ENCODE data around the gene UTY.

The UTY gene

DNA sequence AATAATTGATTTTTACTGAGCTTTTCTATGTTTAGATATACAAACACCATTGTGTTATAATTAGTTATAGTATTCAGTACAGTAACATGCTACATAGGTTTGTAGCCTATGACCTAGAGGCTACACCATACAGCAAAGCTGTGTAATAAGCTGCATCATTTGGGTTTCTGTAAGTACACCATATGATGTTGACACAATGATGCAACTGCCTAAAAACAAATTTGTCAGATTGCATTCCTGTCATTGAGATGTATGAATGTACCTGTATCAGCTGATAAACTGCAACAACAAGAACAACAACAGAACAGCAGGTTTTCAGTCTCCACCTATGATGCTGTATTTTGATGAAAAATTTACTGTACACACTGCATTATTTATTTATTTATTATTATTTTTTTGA, 64.3 kb downstream of the UTY start:
- no peak for DNase-seq (ENCODE audit: low read depth, low spot score)

DNA sequence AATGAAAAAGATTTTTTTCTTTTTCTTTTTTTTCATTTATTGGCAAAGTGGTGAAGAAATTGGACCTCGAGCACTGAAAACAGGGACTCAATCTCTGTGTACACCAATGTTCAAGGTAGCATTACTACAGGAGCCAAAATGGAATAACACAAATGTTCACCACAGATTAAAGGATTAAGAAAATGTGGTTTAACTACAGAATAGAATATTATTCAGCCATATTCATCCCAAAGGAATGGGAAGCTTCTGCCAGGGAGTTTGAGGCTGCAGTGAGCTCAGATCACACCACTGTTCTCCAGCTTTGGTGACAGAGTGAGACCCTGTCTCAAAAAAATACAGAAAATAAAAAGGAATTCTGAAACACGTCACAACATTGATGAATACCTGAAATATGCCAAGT, 81.0 kb downstream of the UTY start:
- no peak for DNase-seq (ENCODE audit: low read depth, low spot score)

DNA sequence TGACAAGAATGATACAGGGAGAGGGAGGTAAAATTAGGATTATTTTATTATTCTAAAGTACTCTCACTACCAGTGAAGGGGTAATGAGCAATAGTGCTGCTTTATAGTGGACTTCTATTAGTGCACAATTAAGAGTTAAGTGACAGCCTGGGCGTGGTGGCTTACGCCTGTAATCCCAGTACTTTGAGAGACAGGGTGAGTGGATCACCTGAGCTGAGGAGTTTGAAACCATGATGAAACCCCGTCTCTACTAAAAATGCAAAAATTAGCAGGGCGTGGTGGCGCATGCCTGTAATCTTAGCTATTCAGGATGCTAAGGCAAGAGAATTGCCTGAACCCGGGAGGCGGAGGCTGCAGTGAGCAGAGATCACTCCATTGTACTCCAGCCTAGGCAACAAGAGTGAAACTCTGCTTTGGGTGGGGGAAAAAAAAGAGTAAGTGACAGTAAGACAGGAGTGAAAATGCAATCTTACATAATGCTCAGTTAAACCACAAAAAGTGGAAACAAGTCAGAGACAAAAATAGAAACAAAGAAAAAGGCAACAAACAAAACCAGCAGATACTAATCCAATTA, 98.6 kb downstream of the UTY start:
- DNase-seq (ENCODE audit: low read depth, low spot score): no peak

DNA sequence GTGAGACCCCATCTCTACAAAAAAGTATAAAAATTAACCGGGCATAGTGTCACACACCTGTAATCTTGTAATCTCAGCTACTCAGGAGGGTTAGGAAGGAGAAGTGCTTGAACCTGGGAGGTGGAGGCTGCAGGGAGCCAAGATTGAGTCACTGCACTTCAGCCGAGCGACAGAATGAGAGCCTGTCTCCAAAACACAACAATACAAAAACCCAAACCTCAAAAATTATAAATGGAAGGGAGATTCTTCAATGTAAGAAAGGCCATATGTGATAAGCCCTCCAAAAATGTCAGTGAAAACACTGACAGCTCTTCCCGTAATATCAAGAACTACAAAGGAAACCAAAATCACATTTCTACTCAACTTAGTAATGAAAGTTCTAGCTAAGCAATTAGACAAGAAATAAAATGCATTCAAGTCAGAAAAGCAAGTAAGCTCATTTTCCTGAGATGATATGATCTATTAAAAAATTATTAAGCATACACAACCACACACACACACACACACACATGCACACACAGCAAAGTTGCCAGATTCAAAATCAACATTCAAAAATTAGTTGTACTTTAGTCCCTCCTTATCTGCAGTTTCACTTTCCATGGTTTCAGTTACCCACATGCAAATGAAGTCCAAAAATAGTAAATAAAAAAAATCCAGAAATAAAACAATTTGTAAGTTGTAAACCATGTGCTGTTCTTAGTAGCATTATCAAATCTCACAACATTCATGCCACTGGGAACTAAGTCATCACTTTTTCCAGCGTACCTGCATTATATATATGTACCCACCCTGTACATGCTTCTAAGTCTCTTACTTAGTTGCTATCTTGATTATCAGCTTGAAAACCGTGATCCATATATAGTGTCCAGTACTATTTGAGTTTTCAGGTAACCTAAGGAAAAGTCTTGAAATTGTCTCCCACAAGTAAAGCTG, 108.7 kb downstream of the UTY start:
- DNase-seq (ENCODE audit: low read depth, low spot score): no peak

DNA sequence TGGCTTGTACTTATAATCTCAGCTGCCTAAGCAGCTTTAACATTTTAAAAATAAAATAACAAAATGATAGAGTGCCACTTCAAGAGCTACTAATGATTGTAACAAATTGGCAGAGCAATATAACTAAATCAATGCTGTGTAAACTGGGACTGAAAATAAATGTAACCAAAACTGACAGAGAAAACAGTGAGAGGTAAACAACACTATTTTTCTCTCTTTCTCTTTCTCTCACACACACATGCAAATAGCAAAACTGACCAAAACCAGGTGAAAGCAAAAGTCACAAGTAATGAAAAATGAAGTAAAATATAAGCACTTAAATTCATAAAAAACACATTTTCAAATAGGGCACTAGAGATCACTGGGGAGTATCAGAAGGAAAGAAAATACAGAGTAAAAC, 109.6 kb downstream of the UTY start:
- no peak for DNase-seq (ENCODE audit: low read depth, low spot score)

DNA sequence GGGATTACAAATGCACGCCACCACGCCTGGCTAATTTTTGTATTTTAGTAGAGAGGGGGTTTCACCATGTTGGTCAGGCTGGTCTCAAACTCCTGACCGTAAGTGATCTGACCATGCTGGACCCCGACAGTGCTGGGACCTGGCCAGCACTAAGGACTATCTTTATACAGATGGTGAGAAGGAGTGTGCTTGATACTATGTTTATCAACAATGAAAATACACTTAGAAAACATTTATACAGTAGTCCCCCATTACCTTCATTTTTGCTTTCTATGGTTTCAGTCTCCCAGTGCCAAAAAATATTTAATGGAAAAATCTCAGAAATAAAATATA, 111.4 kb downstream of the UTY start:
- DNase-seq (ENCODE audit: low read depth, low spot score): no peak

DNA sequence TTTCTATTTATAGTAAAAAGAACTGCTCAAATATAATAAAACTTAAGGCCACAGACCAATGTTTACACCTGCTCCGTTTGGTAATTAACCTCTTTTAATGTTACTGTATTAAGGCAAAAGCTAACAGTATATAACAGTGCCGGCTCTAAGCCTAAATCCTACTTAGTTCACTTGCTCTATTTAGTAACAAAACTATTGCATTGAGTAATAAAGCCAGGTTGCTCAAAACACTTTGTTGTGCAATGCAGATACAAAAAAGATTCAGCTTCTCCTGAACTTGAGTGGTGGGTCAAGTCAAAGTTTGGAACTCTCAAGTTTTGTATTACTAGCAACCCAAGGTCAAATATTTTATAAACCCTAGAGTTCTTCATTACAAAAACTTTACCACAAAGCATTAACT, 116.2 kb downstream of the UTY start:
- no peak for DNase-seq (ENCODE audit: low read depth, low spot score)

DNA sequence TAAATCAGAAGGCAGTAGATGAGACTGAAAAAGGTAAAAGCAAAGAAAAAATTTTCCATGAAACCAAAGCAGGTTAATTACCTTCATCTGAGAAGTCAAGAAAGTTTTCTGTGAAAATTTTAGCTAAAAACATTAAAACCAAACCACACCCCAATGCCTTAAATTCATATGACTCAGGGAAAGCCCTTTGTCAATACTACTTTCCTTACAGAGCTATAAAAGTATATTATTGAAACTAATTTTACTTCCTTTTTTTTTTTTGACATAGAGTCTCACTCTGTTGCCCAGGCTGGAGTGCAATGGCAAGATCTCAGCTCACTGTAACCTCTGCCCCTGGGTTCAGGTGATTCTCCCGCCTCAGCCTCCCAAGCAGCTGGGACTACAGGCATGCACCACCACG, 117.2 kb downstream of the UTY start:
- DNase-seq (ENCODE audit: low read depth, low spot score): no peak

DNA sequence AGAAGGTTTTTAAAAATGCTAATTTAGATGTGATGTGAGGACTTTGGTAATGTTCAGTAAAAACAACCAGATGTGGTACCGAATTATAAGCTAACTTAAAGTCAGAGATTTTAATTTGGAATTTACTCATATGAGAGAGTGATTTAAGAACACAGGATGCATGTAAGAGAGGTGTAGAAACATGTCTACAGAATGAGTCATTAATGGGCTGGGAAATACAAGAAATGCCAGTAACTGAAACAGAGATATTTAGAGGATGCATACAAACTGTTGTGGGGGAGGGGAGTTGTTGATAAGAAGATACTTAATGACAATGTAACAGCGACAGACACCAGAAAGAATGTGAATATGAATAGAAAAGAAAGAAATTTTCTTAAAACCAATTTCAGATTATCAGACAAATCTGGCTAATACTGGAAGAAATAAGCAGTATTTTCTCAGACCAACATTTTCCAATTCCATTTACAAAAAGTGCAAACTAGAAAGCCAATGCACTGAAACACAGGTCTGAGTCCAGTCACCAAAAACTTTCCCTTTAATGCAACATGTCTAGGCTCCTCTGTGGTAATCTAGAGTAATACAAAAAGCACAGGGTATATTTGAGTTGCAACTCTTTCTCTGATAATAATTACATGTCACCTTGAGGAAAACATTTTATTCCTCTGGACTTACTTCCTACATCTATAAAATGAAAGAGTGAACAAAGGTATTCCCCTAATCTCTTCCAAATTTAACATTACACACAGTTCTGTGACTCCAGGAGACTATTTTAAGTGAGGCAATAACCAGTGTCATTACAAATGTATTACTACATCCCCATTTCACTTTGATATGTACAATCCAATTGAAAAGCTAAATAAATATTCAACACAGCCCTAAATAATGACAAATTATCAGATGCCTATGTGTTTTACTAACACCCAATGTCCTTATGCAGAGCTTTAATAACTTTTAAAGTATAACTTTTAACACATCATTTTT, 117.9 kb downstream of the UTY start:
- DNase-seq (ENCODE audit: low read depth, low spot score): no peak

DNA sequence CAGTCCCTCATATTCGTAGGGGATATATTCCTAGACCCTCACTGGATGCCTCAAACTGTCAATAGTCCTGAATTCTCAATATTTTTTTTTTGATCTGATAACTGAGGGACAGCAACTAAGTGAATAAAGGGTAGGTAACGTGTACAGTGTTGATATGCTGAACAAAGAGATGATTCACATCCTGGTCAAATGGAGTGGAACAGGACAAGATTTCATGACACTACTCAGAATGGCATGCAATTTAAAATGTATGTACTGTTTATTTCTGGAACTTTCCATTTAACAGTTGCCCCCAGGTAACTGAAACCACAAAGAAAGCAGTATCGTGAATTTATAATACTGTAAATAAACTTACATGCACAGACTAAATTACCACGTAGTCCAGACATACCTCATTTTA, 128.4 kb downstream of the UTY start:
- DNase-seq (ENCODE audit: low read depth, low spot score): no peak

DNA sequence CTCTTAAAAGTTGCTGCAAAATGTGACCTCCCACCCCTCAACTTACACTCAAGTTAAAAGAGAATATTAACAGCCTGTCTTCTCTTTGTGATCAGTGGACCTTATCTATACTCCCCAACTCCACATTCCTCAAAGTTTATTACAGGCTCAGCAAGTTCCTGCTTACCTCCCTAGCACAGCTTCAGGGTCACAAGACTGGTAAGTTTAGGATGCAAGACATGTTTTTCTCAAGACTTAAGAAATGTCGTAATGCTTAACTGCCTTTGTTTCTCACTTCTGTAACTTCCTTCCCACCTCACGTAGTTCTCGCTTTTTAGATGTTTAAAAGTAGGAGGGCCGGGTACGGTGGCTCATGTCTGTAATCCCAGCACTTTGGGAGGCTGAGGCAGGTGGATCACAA, 132.7 kb downstream of the UTY start:
- no peak for DNase-seq (ENCODE audit: low read depth, low spot score)

DNA sequence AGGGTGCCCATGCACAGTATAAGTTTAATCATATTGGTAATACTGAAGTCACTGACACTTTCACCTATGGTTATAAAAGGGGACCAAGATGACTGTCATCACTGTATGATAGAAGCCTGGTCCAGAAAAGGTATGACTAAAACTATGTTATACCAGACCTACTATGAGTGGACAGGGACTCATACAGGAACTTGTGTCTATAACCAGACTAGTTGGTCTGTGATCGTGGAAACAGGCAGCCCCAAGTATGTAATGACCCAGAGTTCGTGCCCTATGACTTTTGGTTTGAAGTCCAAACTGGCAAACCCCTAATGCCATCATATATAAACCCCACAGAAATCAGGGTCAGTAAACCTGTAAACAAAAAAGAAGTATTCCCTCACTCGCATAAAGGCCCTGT, 134.3 kb downstream of the UTY start:
- no peak for DNase-seq (ENCODE audit: low read depth, low spot score)

DNA sequence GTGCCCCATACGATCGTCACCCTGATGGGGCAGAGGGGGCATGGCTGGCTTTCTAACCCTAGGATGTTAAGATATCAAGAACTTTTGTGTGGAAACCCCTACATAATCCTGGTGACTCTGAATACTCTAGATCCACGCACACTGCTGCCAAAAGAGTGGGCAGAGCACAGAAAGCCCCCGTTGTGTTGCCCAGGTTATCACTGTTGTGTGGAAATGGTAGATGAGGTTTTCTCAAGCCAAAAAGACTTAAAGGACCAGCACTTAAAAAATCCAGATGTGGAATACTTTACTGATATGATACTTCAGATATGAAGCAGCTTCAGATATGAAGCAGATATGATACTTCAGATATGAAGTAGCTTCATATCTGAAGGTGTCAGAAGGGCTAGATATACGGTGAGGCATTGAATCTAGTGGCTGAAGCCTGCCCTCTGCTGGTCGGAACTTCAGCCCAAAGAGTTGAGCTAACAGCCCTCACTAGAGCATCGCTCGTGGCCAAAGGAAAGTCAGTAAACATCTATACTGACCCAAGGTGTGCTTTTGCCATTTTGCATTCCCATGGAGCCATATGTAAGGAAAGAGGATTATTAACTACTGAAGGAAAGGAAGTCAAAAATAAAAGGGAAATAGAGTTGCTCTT, 136.4 kb downstream of the UTY start:
- no peak for DNase-seq (ENCODE audit: low read depth, low spot score)

DNA sequence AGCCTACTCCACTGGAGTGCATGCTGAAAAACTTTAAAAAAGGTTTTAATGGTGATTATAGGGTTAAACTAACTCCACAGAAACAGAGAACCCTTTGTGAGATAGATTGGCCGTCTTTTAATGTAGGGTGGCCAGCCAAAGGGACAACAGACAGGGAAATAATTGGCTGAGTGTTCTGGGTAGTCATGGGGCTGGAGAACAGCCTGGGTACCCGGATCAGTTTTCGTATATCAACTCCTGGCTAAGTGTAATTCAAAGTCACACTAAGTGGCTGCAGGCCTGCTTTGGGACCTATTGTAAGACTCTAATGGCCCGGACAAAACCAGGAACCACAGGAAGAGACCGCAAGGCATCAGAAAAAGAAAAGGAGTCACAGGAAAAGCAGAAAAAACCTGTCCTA, 139.9 kb downstream of the UTY start:
- no peak for DNase-seq (ENCODE audit: low read depth, low spot score)

DNA sequence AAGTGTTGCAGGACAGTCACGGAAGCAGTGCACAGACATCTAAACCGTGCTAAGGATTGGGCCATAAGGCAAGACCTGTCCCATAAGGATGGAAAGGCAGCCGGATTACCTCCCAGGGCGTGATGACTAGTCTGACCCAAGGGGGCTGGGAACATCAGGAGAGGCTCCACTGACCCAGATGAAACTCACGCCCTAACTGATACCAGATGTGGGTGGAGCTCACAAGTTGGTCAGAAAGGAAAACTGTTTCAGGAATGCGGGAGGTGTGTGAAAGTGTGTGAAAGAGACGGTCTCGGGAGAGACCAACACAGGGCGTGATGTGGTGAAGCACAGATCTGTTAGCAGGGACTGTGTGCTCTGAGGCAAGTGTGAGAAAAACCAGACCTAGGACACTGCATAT, 140.5 kb downstream of the UTY start:
- DNase-seq (ENCODE audit: low read depth, low spot score): no peak

DNA sequence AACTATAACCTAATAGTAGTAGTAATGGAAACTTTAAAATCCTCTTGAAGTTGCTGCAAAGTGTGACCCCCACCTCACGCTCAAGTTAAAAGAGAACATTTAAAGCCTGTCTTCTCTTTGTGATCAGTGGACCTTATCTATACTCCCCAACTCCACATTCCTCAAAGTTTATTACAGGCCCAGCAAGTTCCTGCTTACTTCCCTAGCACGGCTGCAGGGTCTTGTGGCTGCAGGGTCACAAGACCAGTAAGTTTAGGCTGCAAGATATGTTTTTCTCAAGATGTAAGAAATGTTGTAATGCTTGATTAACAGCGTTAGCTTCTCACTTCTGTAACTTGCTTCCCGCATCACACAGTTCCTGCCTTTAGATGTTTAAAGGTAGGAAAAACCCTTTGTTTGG, 141.1 kb downstream of the UTY start:
- no peak for DNase-seq (ENCODE audit: low read depth, low spot score)

DNA sequence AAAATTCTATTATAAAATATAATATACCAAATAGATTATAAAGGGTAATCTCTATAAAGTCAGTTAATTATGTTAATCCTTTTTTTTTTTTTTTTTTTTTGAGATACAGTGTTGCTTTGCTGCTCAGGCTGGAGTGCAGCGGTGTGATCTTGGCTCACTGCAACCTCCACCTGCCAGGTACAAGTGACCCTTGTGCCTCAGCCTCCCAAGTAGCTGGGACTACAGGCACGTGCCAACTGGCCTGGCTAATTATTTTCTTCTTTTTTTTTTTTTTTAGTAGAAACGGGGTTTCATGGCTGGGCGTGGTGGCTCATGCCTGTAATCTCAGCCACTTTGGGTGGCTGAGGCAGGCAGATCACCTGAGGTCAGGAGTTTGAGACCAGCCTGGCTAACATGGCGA, 141.9 kb downstream of the UTY start:
- DNase-seq (ENCODE audit: low read depth, low spot score): no peak

DNA sequence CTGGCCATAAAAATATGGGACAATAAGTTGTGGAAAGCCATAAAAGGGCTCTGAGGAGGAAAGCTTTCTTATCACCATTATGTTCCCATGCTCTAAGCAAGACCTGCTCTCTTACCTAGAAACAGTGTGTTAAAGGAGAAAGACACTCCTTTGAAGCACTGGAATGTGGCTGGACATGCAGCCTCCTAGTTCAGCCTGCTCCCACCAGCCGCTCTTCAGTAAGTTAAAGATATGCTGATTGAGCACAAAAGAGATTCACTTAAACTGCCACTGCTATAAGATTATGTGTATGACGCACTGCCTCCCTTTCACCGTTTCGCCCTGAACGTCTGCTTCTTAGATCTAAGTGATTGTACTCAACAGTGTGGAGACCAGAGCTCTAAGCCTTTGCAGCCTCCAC, 146.0 kb downstream of the UTY start:
- DNase-seq (ENCODE audit: low read depth, low spot score): no peak

DNA sequence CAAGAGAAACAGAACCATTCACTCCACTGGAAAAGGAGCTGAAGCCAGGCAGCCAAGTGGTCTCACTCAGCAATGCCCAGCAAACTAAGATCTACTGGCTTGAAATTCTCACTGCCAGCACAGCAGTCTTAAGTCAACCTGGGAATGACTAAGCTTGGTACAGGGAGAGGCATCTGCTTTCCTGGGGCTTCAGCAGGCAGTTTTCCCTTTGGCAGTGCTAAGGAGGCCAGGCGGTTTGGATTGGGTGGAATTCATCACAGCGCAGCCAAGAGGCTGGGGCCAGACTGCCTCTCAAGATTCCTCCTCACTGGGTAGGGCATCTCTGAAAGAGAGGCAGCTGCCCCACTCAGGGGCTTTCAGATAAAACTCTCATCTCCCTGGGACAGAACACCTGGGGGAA, 149.2 kb downstream of the UTY start:
- no peak for DNase-seq (ENCODE audit: low read depth, low spot score)

DNA sequence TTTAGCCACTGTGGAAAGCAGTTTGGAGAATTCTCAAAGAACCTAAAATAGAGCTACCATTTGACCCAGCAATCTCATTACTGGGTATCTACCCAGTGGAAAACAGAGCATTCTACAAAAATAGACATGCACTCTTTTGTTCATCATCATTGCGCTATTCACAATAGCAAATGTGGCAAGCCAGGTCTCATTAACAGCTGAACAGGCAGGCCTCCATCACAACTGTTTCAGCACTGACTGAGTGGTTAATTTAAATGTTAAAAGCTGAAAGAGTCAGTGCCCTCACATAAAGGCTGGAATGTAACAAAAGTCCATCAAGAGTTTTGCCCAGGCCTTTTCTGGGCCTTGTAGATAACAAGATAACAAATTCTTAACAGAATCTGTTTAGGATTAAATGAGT, 166.9 kb downstream of the UTY start:
- no peak for DNase-seq (ENCODE audit: low read depth, low spot score)

DNA sequence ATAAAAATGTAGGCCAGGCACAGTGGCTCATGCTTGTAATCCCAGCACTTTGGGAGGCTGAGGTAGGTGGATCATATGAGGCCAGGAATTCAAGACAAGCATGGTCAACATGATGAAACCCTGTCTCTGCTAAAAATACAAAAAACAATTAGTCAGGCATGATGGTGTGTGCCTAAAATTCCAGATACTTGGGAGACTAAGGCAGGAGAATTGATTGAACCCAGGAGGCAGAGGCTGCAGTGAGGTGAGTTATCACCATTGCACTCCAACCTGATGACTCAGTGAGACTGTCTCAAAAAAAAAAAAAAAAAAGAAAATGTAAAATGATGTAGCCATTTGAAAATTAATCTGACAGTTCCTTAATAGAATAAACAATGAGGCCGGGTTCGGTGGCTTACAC, 171.9 kb downstream of the UTY start:
- no peak for DNase-seq (ENCODE audit: low read depth, low spot score)

DNA sequence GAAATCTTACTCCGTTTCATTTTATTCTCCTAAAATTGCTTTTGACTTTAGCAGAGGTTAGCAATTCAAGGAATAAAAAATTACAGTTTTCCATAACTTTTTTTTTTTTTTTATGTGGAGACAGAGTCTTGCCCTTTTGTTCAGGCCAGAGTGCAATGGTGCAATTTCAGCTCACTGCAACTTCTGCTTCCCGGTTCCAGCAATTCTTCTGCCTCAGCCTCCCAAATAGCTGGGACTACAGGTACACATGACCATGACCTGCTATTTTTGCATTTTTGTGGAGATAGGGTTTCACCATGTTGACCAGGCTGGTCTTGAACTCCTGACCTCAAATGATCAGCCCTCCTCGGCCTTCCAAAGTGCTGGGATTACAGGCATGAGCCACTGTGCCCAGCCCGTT, 179.0 kb downstream of the UTY start:
- DNase-seq (ENCODE audit: low read depth, low spot score): no peak

Measured in smooth muscle cell of the brain vasculature (primary cell).